ENCODE results near the gene ABT1.

ABT1 gene

GRCh38 chr6:26607434-26608230, 10.9 kb downstream of the ABT1 start:
- DNase-seq = peak; percentile 45

GRCh38 chr6:26609463-26609862, 12.7 kb downstream of the ABT1 start:
- peak; percentile 49 for DNase-seq

- no peak for DNase-seq
Measured at GRCh38 chr6:26611599-26611998, 14.8 kb downstream of the ABT1 start.

- no peak for DNase-seq
Measured at GRCh38 chr6:26613201-26613600, 16.4 kb downstream of the ABT1 start.

- DNase-seq = no peak
Measured at GRCh38 chr6:26613689-26614683, 17.2 kb downstream of the ABT1 start.

GRCh38 chr6:26623339-26623859, 26.6 kb downstream of the ABT1 start:
- no peak for DNase-seq

DNA sequence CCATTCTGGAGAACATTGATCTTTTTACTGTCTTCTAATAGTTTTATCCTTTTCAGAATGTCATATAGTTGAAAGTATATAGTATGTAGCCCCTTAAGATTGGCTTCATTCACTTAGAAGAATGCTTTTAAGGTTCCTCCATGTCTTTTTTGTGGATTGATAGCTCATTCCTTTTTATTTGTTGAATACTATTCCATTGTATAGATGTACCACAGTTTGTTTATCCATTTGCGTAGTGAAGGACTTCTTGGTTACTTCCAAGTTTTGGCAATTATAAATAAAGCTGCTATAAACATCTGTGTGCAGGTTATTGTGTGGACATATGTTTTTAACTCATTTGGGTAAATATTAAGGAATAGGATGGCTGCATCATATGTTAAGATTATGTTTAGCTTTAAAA, 27.8 kb downstream of the ABT1 start:
- no peak for DNase-seq

- DNase-seq = no peak
Measured at GRCh38 chr6:26627843-26628242, 31.1 kb downstream of the ABT1 start.

GRCh38 chr6:26629359-26629758, 32.6 kb downstream of the ABT1 start:
- no peak for DNase-seq

- DNase-seq = no peak
Measured at GRCh38 chr6:26640806-26641205, 44.1 kb downstream of the ABT1 start.

DNA sequence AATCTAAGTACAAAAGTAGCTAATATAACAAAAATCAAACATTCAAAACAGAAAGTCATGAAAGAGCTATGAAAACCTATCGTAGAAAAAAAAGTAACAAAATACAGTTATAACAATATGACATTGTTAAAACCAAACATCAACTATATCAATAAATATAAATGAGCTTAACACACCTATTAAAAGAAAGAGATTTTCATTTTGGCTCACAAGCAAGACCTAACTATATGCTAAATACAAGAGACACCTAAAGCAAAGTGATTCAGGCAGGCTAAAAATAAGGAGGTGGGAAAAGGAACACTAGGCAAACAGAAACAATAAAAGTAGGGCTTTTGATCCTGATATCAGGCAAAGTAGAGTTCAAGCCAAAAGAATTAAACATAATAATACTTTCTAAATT, 49.3 kb downstream of the ABT1 start:
- no peak for DNase-seq
